DOHH2 (cell line): Measurements from ENCODE around the gene ORMDL1.
"Not testable (repeated sequence)": the region's sequence is repeated elsewhere in the genome, so short reads cannot be mapped to it uniquely, and the experiment has no call there.

ENCODE experiments used
- H3F3A ChIP-seq: fragments of 200-600 bp; sonication (generic), shearing (Covaris generic); 2 replicates; pipeline ENCODE4 v1.6.0; 2016; ENCODE audit warnings: antibody characterized with exemption, mild to moderate bottlenecking; ENCODE audit not compliant: control insufficient read depth, insufficient read depth
- H3K27ac ChIP-seq: fragments of 200-600 bp; sonication (generic); 2 replicates; pipeline ENCODE4 v1.5.1; 2014; ENCODE audit warnings: low read depth, mild to moderate bottlenecking, low read length, moderate library complexity
- H3K27me3 ChIP-seq: fragments of 200-600 bp; sonication (generic); 2 replicates; pipeline ENCODE4 v1.6.1; 2014; ENCODE audit warnings: mild to moderate bottlenecking, low read length, mixed read lengths; ENCODE audit not compliant: control insufficient read depth
- H3K36me3 ChIP-seq: fragments of 200-600 bp; sonication (generic); 2 replicates; pipeline ENCODE4 v1.6.1; 2014; ENCODE audit warnings: mild to moderate bottlenecking, low read length, moderate library complexity, mixed read lengths; ENCODE audit not compliant: control insufficient read depth
- H3K4me1 ChIP-seq: fragments of 200-600 bp; sonication (generic); 2 replicates; pipeline ENCODE4 v1.6.1; 2014; ENCODE audit warnings: mild to moderate bottlenecking, low read length, mixed read lengths; ENCODE audit not compliant: control insufficient read depth
- H3K4me2 ChIP-seq: fragments of 200-600 bp; sonication (generic); 2 replicates; pipeline ENCODE4 v1.6.0; 2014; ENCODE audit warnings: mild to moderate bottlenecking, low read length, moderate library complexity
- H3K4me3 ChIP-seq: fragments of 200-600 bp; sonication (generic); 2 replicates; pipeline ENCODE4 v1.5.1; 2014; ENCODE audit warnings: mild to moderate bottlenecking, low read length, mixed read lengths
- H3K79me2 ChIP-seq: fragments of 200-600 bp; sonication (generic); 2 replicates; pipeline ENCODE4 v1.6.1; 2014; ENCODE audit warnings: mild to moderate bottlenecking, low read length, mixed read lengths; ENCODE audit not compliant: control insufficient read depth
- H3K9me2 ChIP-seq: fragments of 200-600 bp; sonication (generic); replicated peaks from 2 replicates; pipeline ENCODE4 v1.6.1; 2014; ENCODE audit warnings: mild to moderate bottlenecking, low read length, mixed read lengths; ENCODE audit not compliant: control insufficient read depth
- H3K9me3 ChIP-seq: fragments of 200-600 bp; sonication (generic); 2 replicates; pipeline ENCODE4 v1.6.1; 2014; ENCODE audit warnings: antibody characterized with exemption, low read length, mixed read lengths; ENCODE audit not compliant: control insufficient read depth, insufficient read depth
- H4K20me1 ChIP-seq: fragments of 200-600 bp; sonication (generic); 2 replicates; pipeline ENCODE4 v1.6.0; 2014; ENCODE audit warnings: low read depth, mild to moderate bottlenecking, antibody characterized with exemption, low read length, moderate library complexity; ENCODE audit not compliant: control insufficient read depth, insufficient read depth
- CTCF ChIP-seq: fragments of 200-600 bp; sonication (generic); IDR thresholded peaks from one replicate; pipeline ENCODE4 v1.5.1; 2014; ENCODE audit warnings: antibody characterized with exemption, mild to moderate bottlenecking, low read depth, low read length; ENCODE audit not compliant: poor library complexity, severe bottlenecking
- EZH2phosphoT487 ChIP-seq: fragments of 200-600 bp; sonication (generic); IDR thresholded peaks from 2 replicates; pipeline ENCODE4 v1.6.1; 2017; ENCODE audit warnings: borderline replicate concordance, mild to moderate bottlenecking, antibody characterized with exemption, low read length, moderate library complexity, mixed read lengths

Gene ORMDL1

DNA sequence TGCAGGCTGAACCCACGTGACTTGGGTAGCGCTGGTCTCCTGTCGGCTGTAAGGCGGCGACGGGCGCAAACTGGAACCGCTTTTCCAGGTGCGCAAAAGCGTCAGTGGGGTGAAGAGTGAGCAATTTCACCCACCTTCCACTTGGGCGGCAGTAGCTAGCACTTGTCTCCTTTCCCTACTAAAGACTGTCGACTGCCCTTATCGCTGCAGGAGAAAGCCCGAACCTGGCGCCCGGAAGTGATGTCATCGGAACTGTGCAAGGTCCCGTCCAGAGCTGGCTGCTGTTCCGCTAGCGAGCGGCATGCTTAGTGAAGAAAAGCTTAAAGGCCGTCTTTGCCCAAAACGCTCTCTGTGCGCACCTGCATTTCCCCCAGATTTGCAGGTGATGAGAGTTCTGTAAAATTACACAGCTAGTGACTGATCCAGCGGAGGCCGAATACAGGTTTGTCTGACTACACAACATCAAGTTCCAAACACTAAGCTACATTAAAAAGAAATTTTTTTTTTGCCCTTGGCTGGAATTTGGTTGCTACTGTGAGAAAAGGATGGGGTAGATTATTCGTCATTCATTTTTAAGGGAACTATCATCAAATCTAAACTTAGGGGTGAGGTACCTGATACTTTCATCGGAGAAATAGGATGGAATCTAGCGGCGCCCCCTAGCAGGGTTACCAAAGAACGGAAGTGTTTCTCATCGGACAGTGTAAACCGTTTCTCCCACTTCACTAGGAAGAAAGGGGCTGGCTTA is 21.4 kb downstream of the ORMDL1 start, which contains the start of gene OSGEPL1:
TSS of gene OSGEPL1 (minus strand) at position 242 of the 748 bp plus-strand sequence. CDS start 1,152 bp downstream, outside the sequence.
- H3K79me2 ChIP-seq = peaks cover 14% of the 10 kb centered on the region
- H3K4me2 ChIP-seq = peak within 1 kb of the TSS; percentile 97
- peak within 1 kb of the TSS; percentile 89 for H3K4me3 ChIP-seq
- H3K9me2 ChIP-seq = no peaks in the 10 kb centered on the region
- H4K20me1 ChIP-seq = no peaks in the 10 kb centered on the region
- H3K27ac ChIP-seq = peak within 1 kb of the TSS; percentile 91
- H3K9me3 ChIP-seq = no peaks in the 10 kb centered on the region
- peaks cover 17% of the 10 kb centered on the region for H3K4me1 ChIP-seq
- peaks cover 20% of the 10 kb centered on the region for H3K36me3 ChIP-seq
- H3K27me3 ChIP-seq = no peaks in the 10 kb centered on the region
- peaks cover 25% of the 10 kb centered on the region for H3F3A ChIP-seq
- TF ChIP-seq CTCF = peak; percentile 82
- no peak for TF ChIP-seq EZH2phosphoT487

DNA sequence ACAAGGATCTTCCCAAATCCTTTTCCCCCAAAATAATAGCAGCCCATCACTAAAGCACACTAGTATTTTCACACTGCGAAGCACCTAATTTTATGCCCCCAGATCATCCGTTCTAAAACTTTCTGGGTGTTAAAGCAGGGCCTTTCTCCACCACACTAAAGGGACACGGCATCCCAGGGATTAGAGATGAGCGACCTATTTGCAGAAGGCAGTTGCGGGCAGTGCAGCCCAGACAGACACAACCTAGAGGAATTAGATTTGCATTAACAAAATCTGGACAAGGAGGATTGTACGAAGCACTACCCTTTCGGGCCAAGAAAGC is 21.9 kb downstream of the ORMDL1 start:
- no peak for TF ChIP-seq EZH2phosphoT487
- no peak for TF ChIP-seq CTCF
- H3F3A ChIP-seq = peaks cover 25% of the 10 kb centered on the region
- H3K27me3 ChIP-seq = no peaks in the 10 kb centered on the region
- peak overlapping the region; percentile 91 for H3K27ac ChIP-seq
- H3K9me3 ChIP-seq = no peaks in the 10 kb centered on the region
- H4K20me1 ChIP-seq = no peaks in the 10 kb centered on the region
- H3K36me3 ChIP-seq = peaks cover 20% of the 10 kb centered on the region
- peak overlapping the region; percentile 97 for H3K4me2 ChIP-seq
- peaks cover 14% of the 10 kb centered on the region for H3K79me2 ChIP-seq
- peaks cover 17% of the 10 kb centered on the region for H3K4me1 ChIP-seq
- no peaks in the 10 kb centered on the region for H3K9me2 ChIP-seq
- H3K4me3 ChIP-seq = peak overlapping the region; percentile 89

DNA sequence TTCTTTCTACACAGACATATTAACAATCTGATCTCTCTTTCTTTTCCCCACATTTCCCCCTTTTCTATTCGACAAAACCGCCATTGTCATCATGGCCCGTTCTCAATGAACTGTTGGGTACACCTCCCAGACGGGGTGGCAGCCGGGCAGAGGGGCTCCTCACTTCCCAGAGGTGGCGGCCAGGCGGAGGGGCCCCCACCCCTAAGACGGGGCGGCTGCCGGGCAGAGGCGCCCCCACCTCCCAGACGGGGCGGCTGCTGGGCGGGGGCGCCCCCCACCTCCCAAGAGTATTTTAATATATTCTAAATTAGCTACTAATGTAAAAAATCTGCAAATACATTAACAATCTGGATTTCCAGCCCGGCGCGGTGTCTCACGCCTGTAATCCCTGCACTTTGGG is 24.0 kb downstream of the ORMDL1 start:
- peaks cover 18% of the 10 kb centered on the region for H3F3A ChIP-seq
- H3K9me2 ChIP-seq, H3K27ac ChIP-seq, H3K36me3 ChIP-seq, H3K9me3 ChIP-seq, H3K27me3 ChIP-seq, H4K20me1 ChIP-seq, H3K4me3 ChIP-seq, H3K4me2 ChIP-seq: not testable (repeated sequence)
- peaks cover 14% of the 10 kb centered on the region for H3K79me2 ChIP-seq
- H3K4me1 ChIP-seq = peaks cover 17% of the 10 kb centered on the region

DNA sequence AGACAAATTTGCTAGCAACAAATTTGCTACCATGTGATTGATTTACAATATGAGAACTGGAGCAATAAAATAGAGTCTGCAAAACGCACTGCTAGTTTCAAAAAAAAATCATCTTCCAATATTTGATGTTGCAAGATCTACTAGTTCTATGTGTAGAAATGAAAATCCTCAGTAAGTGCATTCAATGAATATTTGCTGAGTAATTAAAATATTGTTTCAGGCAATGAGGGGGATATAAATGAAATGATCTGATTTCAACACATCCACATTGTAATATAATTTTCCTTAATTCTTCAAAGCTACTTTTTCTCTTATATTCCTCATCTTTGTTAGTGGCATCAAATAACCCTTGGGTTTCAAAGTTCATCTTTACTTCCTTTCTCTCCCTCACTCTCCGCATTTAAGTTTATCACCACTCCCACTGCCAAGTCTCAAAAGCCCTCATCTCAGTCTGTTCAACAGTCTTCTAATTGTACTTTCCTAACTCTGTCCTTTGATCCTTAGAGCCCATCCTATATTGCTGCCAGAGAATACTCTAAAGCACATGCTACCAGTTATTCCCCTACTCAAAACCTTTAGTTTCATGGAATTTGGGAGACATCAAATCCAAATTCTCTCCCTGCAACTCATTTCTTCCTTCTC is 27.7 kb downstream of the ORMDL1 start:
- Histone ChIP-seq H3K27me3 (no peaks in the 10 kb centered on the region), H3K4me2 (no peak overlapping the region), H4K20me1 (no peaks in the 10 kb centered on the region), H3F3A (peaks cover 1% of the 10 kb centered on the region; the same call in 1 of the 2 replicates), H3K4me3 (no peak overlapping the region), H3K9me3 (no peaks in the 10 kb centered on the region), H3K36me3 (peaks cover 8% of the 10 kb centered on the region), H3K27ac (no peak overlapping the region), H3K4me1 (peaks cover 5% of the 10 kb centered on the region), H3K9me2 (no peaks in the 10 kb centered on the region), H3K79me2 (no peaks in the 10 kb centered on the region)
- TF ChIP-seq EZH2phosphoT487 (no peak), CTCF (no peak)
